Osteocyte (in vitro differentiated cells): ENCODE results near the gene SGCG. TPM values are rescaled to one million over a fixed set of nuclear protein-coding genes. Genes with fewer than 3 reads are reported as not detected.

Experiments
- DNase-seq: peaks from one replicate; pipeline ENCODE4 v3.0.0; 2021; ENCODE audit warnings: mixed read lengths; ENCODE audit not compliant: unreplicated experiment; ENCODE audit errors: extremely low spot score
- H3K27ac Mint-ChIP-seq: one replicate; pipeline ENCODE4 v1.8.0; 2021; ENCODE audit warnings: mild to moderate bottlenecking, mixed read lengths; ENCODE audit not compliant: unreplicated experiment
- H3K27me3 Mint-ChIP-seq: one replicate; pipeline ENCODE4 v1.8.0; 2021; ENCODE audit warnings: mixed read lengths; ENCODE audit not compliant: unreplicated experiment
- H3K36me3 Mint-ChIP-seq: one replicate; pipeline ENCODE4 v1.8.0; 2021; ENCODE audit warnings: mixed read lengths; ENCODE audit not compliant: unreplicated experiment
- H3K4me1 Mint-ChIP-seq: one replicate; pipeline ENCODE4 v1.8.0; 2021; ENCODE audit warnings: mixed read lengths; ENCODE audit not compliant: unreplicated experiment
- H3K4me3 Mint-ChIP-seq: one replicate; pipeline ENCODE4 v1.8.0; 2021; ENCODE audit warnings: mild to moderate bottlenecking, moderate library complexity, mixed read lengths; ENCODE audit not compliant: unreplicated experiment
- H3K9me3 Mint-ChIP-seq: one replicate; pipeline ENCODE4 v1.8.0; 2021; ENCODE audit warnings: mixed read lengths; ENCODE audit not compliant: unreplicated experiment
- total RNA-seq: library from RNA; stranded (reverse); gene quantifications from 2 replicates; pipeline ENCODE4 v1.2.1, GENCODE V29; 2021
- TF ChIP-seq, protein P1 (sequence below): fragments of 200-600 bp; sonication (generic); IDR thresholded peaks from 2 replicates; pipeline ENCODE4 v1.5.0; 2021; ENCODE audit warnings: antibody characterized with exemption, mild to moderate bottlenecking, moderate library complexity

SGCG gene
- total RNA-seq, 1 donor from 2014 or later: 0.70 TPM

DNA sequence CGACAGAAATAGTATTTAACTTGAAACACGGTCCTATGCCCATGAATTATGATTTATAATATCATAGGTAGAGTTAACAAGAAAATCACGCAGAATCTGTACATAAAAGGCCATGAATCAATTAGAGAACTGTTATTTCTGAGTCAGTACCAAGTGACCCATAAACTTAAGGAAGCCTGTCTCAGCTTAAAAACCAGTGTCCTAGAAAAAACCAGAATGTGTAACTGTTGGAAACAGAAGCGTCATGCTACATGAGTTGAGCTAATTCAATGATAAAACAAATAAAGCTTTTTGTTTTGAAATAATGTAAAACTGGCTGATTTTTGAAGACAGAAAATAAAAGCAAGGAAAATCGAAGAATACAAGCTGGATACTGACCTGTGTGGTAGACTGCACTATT, 34.8 kb upstream of the SGCG start:
- Mint-ChIP-seq H3K4me3 (no peak overlapping the region), H3K9me3 (peaks cover 3% of the 10 kb centered on the region), H3K27me3 (peaks cover 15% of the 10 kb centered on the region), H3K36me3 (no peaks in the 10 kb centered on the region), H3K27ac (no peak overlapping the region), H3K4me1 (no peaks in the 10 kb centered on the region)
- TF ChIP-seq, protein P1, sequence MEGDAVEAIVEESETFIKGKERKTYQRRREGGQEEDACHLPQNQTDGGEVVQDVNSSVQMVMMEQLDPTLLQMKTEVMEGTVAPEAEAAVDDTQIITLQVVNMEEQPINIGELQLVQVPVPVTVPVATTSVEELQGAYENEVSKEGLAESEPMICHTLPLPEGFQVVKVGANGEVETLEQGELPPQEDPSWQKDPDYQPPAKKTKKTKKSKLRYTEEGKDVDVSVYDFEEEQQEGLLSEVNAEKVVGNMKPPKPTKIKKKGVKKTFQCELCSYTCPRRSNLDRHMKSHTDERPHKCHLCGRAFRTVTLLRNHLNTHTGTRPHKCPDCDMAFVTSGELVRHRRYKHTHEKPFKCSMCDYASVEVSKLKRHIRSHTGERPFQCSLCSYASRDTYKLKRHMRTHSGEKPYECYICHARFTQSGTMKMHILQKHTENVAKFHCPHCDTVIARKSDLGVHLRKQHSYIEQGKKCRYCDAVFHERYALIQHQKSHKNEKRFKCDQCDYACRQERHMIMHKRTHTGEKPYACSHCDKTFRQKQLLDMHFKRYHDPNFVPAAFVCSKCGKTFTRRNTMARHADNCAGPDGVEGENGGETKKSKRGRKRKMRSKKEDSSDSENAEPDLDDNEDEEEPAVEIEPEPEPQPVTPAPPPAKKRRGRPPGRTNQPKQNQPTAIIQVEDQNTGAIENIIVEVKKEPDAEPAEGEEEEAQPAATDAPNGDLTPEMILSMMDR: no peak
- DNase-seq: no peak

DNA sequence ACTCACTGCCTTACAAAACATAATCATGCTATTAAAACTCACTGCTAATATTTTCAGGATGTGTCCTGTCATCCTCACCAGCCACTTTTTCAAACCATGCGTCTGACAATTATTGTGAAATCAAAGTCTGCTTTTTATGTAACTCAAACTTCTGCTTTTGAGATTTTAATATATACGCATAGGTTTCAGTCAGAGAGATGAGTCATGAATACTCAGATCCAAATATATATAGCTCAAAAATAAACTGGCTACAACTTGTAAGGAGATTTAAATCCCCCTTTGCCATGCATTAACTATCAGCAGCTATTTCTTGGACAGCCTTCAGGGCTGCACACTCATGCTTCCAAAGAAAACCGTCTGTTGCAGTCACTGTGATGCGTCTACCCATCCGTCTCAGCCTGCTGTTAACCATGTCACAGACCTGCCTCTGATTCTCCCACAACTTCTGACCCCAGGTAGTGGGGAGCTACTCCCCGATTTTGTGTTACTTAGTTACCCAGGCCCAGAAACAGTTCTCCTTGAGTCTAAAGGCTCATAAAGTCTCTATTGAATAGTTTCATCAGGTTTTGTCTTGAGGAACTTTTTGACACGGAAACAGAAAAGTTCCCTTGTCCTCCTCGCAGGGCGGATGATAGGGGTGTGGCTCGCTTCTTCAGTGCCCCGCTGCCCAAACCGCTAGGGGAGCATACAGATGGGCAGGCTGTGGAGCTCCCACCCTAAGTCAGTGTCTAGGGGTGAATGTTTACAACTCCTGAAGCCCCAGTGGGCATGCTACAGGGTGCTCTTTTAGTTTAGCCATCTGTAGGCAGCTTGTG, 33.8 kb upstream of the SGCG start:
- DNase-seq: no peak
- no peaks in the 10 kb centered on the region for H3K4me1 Mint-ChIP-seq
- peaks cover 4% of the 10 kb centered on the region for H3K9me3 Mint-ChIP-seq
- H3K4me3 Mint-ChIP-seq: no peak overlapping the region
- H3K36me3 Mint-ChIP-seq: no peaks in the 10 kb centered on the region
- peaks cover 15% of the 10 kb centered on the region for H3K27me3 Mint-ChIP-seq
- H3K27ac Mint-ChIP-seq: no peak overlapping the region
- TF ChIP-seq, protein P1: no peak

GRCh38 chr13:23147827-23148226, 33.0 kb upstream of the SGCG start:
- Mint-ChIP-seq H3K27ac (no peak overlapping the region), H3K4me1 (no peaks in the 10 kb centered on the region), H3K27me3 (peaks cover 15% of the 10 kb centered on the region), H3K9me3 (peaks cover 8% of the 10 kb centered on the region), H3K36me3 (no peaks in the 10 kb centered on the region), H3K4me3 (no peak overlapping the region)
- no peak for DNase-seq
- TF ChIP-seq, protein P1: no peak

- H3K9me3 Mint-ChIP-seq: peaks cover 9% of the 10 kb centered on the region
- no peak overlapping the region for H3K27ac Mint-ChIP-seq
- no peak for DNase-seq
- no peak overlapping the region for H3K4me3 Mint-ChIP-seq
- TF ChIP-seq, protein P1: no peak
- H3K36me3 Mint-ChIP-seq: no peaks in the 10 kb centered on the region
- H3K4me1 Mint-ChIP-seq: peaks cover 12% of the 10 kb centered on the region
- H3K27me3 Mint-ChIP-seq: peaks cover 14% of the 10 kb centered on the region
Observed at GRCh38 chr13:23157781-23158180, 23.0 kb upstream of the SGCG start.

DNA sequence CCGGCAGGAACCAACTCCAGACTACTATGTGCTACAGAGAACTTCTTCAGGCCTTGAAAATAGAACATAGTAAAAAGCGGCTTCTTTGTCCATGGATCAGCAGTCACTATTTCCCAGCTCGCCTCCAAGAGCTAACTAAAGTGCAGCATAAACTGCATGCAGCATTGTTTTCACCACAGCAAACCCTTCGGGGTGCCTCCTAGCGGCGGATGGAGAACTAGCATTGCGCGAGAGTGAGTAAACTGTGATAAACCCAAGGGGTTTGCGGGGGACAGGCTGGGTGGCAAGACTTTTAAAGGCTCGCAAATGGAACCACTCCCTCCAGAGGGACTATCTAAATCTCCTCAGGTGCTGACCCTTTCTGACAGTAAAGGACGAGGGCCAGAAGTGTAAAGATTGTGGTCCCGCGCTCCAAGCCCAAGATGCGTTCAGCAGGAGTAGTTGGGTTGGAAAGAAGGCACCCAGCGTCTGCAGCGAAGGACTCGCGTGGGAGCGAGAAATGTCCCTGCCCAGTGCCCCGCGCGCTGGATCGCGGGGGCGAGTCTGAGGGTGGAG, 21.5 kb upstream of the SGCG start:
- Mint-ChIP-seq H3K36me3 (no peaks in the 10 kb centered on the region), H3K9me3 (peaks cover 1% of the 10 kb centered on the region), H3K4me1 (peaks cover 12% of the 10 kb centered on the region), H3K27ac (no peak overlapping the region), H3K27me3 (peaks cover 14% of the 10 kb centered on the region), H3K4me3 (peak overlapping the region; percentile 84)
- TF ChIP-seq, protein P1: peak; percentile 77
- no peak for DNase-seq
